Activated CD4-positive, alpha-beta T cell treated with anti-CD3 and anti-CD28 coated beads, Interleukin-2, amount 50 U/mL, for 48 hours (primary cell): ENCODE results near the gene PHF23.

ENCODE experiments used
- DNase-seq, 2 experiments: peaks; one replicate each; pipeline ENCODE4 v3.0.0-alpha.2; 2020

The PHF23 gene

DNA sequence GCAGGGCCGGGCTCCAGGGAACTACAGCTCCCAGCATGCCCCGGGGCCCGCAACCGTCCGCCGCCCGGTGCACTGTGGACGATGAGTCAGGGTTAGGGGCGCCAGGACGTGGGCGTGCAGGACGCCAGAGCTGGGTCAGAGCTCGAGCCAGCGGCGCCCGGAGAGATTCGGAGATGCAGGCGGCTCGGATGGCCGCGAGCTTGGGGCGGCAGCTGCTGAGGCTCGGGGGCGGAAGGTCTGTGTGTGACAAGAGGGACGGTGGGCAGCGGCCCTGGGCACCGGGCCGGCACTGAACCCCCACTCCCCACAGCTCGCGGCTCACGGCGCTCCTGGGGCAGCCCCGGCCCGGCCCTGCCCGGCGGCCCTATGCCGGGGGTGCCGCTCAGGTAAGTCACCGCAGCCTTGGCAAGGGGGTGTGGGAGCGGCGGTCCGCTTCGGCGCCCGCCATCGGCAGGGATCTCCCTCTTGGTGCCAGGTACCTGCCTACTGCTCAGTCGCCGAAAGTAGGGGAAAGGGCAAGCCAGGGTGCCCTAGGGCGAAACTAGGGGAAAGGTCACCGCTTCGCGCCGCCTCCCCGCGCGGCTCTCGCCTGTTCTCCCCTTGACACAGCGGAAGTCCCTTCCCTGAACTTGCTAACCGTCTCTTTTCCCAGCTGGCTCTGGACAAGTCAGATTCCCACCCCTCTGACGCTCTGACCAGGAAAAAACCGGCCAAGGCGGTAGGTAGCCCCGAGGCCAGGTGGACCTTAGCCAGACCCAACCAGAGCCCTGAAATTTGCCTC, 19.3 kb downstream of the PHF23 start, which contains the start of the genes ACADVL and DLG4:
Gene ACADVL (plus strand): TSS at position 127 of the 781 bp plus-strand sequence. CDS start 47 bp downstream, at position 174.
Gene DLG4 (minus strand): TSS at position 25 of the 781 bp plus-strand sequence.
- peak; percentile 87 to 90 for DNase-seq

DNA sequence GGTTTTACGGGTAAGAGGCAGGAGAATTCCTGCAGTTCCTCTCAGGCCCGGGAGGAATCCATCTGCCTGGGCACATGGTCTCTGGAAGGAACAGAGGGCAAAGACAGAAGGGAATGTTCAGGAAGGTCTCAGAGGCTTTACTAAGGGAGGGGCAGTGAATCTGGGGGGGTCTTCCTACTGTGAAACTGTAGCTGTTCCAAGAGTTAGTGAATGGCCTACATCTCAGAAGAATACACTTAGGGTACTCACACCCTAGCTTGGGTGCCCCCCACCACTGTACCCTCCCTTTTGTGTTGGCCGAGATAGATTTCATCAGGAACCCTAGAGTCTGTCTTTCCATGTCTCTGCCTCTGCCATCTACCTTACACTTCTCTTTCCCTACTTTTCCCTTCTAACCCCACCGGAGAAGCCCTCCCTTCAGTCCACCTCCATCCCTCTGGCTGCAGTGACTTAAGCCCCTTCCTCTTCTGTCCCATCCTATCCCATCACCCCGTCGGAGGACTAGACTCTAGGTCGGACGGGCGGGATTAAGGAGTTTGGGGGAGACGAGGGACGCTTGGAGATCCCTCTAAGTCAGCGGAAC, 19.9 kb downstream of the PHF23 start:
- no peak for DNase-seq

DNA sequence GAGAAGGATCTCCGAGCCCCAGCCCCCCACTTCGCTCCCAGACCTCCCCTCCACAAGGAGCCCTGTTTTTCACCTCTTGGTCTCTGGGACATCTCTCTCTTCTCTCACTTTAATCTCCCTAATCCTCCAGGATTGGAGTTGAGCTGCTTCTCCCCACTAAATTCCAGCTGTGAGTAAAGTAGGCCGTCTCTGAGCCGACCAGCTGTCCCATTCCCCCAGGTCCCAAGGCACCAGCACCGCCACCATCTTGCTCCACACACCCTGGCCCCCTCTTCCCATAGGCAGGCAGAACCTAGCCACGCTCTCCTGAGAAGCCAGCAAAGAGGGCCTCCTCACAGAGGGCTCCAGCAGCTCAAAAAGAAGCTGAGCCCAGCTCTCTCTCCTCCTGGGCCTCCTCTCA, 20.5 kb downstream of the PHF23 start:
- DNase-seq, result no peak

DNA sequence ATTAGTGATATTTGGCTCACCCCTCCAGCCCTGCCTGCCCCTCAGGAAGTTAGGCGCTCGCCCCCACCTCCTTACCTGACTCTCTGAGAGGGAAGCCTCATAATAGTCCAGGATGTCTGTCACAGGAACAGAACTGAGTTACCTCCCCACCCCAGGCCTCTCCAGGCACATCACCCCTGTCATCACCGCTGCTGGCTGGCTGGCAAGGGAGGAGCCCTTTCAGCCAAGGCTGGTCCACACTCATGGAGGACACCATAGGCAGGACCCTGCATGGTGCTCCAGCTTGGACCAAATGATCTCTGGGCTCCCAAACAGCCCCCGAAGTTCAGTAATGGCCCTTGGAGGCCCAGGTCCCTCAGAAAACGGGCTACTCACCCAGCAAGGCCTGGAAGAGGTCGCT, 21.1 kb downstream of the PHF23 start:
- DNase-seq, result no peak

DNA sequence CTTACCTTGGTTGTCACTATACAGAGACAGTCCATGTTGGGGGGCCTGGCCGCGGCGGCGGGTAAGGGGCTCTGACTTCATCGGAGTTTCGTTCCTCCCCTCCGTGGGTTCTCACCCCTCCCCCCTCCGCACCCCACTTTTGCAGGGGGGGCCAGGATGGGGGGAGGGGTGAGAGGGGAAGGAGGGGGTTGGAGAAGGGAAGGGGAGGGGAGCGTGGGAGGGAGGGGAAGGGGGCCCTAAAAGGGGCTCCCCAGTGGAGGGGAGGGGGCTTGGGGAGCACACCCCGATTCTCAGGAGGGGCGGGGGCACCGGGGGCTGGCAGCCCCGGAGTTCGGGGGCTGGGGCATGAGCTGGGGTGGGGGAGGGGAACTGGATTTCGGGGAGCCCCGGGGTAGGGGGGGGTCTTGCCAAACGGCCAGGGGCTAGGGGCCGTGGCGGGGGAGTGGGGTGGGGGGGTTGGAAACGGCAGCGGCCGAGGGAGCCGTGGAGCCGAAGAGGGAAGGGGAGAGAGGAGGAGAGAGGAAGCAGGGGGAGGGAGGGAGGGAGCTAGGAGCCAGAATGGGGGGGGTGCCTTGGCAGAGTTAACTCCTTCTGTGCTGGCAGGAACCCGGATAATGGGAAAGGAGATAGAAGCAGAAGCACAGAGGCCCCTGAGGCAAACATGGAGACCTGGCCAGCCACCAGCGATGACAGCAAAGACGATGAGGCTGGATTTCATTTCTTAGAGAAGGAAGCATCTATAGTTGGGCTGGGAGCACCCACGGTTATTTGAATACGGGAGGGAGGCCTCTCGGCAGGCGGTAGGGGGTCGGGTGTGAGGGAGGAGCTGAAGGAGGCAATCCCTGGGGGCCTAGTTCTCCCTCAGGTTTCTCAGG, 21.9 kb downstream of the PHF23 start:
- no peak for DNase-seq

DNA sequence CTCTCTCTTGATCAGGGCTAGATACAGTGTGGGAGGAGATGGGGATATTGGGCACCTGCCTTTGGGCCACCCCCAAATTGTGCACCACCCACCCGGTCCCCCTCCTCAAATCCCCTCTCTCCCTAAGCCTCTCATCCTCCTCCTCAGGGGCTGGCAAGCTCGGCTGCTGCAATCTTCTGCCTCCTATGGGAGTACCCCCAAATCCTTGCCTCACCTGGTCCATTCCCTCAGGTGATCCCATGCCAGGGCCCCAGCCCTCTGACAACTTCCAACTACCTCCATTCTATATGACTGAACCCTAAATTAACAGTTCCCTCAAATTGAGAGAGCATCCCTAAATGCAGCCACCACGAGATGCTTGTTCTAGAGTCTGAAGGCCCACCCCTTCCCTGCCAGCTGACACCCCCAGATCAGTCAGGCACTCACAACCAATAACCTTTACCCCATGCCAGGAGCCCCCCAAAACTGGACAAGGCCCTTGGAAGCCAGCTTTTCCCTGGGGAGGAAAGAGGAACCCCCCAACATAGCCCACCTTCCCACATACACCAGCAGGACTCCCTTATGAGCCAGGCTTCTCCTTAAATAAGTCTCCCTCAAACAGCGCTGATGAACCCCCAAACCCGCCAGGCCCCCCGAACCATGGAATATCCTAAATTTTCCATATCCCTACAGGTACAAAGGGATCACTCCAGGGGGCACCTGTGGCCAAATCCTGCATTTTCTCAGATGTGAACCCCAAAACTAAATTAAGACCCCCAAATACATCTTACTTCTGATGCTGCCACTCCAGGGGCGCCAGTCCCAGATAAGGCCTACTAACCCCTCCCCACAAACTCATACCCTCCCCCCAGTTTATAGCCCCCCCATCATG, 22.8 kb downstream of the PHF23 start:
- DNase-seq, result no peak

DNA sequence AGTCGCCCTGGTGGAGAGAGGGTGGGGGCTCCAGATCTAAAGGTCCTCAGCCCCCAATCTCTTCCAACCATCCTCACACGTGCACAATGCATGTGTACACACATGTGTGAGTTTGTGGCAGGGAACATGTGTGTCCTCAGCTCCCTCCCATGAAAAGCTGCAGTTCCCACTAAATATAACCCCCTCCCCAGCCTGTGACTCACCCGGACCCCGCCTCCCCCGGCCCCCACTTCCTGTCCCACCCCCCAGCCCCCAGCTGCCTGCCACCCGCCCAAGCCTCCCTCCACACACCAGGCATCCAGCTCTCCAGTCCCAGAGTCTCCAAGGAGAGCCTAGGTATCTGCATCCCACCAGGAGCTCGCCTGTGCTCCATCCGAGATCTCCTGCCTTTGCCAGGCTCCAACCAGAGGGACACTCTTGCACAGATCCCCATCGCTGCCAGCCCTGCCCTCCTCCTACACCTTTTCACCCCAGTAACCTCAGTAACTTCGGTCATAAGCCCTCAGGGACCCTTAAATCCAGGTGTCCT, 23.5 kb downstream of the PHF23 start:
- DNase-seq, result no peak

DNA sequence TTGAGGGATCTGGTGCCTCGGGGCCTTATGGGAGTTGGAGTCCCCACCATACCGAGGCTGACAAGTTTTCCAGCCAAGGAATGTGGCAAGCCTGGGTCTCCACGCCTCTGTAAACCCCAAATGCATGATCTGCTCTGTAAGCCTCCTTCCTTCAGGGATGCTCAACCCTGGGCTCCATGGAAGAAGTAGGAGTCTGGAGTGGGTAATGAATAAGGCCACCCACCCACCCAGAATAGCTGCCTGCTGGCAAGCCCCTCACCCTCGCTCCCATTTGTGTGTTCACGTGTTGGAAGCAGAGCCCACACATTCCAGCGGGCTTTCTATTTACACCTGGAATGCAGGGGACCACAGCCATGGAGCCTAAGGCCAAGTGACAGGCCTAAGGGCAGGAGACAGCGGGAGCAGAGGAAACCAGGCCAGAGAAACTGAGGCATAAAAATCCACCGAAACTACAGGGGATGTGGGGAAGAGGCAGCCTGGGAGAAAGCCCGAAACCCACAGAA, 24.1 kb downstream of the PHF23 start:
- no peak for DNase-seq

DNA sequence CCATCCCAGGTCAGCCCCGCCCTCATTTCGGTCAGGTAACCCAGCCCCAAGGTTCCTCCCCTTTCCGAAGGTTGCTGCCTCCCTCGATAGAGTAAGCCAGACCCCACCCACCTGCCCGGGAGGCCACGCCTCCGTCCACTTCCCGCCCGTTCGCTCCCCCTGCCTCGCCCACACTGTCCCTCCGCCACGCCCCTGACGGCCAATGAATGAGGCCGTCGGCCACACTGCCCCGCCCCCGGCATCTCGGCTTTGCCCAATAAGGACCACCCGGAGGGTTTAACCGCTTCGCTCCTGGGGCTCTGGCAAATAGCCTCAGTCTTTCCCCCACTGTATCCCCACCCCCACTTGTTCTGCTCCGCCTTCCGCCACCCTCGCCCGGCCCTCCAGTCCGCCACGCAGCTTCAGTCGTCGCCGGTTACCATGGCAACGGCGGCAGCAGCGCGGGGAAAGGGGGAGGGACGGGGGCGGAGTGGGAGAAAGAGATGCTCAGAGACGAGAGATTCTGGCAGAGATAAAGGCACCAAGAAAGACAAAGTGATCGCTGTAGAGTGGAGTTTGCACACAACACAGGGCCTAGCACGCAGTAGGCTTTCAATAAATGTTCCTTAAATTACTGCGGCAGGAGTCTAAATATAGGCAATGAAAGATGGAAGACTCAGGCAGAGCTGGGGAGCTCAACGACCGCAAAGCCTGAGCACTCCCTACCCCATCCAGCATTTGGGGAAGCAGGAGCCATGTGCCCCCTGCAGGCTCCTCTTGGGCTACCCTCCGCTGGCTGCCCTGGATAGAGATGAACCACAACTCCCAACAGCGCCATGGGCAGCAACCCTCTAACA, 24.7 kb downstream of the PHF23 start:
- DNase-seq, result peak; percentile 100

DNA sequence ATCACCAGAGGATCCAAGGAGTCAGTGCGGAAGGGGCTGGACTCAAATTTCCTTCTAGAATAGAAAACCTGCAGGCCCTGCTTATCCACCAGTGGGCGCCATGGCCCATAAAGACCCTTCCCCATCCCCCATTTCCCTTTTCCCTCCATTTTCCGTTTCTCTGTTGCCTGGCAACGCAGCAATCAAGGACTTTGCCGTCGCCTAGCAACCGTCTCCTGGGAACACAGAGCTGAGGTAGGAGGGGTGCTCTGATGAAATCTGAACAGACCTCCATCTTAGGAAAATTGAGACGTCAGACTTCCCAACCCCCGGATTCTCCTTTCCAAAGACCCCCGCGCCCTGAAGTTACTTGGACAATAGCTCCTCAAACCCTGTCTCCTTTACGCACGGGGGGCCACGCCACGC, 25.4 kb downstream of the PHF23 start:
- DNase-seq, result peak in 1 of 2 experiments; percentile 58

DNA sequence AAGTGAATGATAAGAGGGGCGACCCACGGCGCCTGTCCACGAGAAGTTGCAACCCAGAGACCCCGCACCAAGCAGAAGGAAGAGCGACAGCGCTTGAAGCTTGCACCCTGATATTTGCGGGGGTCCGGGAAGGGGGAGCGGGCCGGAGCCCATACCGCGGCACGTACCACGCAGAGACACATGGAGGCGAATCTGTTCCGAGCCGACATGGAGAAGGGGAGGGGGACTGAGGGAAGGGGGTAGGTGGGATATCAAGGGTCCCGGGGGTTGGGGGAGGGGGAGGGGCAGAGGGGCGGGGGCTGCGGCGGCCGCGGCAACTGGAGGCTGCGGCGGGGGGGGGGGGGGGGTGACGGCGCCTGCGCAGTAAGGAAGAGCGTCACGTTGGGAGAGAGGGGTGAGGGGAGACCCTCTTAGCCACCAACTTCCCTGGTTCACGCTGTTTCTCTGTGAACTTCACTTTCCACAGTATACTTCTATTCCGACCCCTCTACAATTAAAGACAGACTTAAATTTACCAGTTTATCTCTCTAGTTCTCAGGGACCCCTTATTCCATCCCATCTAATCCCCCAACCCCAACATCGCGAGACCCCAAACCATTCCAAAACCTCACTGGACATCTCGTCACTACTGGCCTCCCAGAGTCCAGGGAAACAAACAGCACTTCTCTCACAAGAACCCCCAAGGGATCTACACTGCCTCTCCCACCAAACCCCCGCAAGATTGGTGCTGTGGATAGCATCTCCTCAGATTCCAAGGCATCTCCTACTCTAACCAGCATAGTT, 27.6 kb downstream of the PHF23 start:
- DNase-seq, result no peak

DNA sequence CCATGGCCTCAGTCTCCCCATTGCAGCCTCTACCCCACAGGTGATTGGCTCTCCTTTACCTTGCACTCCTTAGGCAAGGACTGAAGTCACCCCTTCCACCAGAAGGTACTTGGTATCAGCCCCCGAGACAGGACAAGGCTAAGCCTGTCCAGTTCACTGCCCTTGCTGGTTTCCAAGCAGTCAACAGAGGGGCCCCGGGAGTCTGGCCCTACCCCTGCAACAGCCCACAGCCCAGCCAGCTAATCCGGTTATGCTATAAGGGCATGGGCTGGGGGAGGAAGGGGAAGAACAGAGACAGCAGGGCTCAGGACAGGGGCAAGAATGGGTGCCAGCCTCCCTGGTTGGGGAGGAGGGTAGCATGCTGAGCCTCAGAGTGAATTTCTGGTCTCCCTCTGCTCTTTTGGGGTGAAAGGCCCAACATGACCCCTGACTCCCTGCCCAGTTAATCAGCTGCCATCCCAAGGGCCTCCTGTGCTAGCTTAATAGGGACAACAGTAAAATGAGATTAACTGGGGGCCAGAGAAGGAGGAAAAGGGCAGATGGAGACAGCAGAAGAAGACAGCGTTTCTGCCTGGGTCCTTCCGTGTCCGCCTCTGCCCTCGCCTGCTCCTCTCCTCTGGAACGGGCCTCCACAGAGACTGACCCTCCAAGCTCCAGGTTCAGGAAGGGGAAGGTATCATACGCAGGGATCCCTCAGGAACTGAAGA, 30.4 kb downstream of the PHF23 start:
- DNase-seq, result no peak

DNA sequence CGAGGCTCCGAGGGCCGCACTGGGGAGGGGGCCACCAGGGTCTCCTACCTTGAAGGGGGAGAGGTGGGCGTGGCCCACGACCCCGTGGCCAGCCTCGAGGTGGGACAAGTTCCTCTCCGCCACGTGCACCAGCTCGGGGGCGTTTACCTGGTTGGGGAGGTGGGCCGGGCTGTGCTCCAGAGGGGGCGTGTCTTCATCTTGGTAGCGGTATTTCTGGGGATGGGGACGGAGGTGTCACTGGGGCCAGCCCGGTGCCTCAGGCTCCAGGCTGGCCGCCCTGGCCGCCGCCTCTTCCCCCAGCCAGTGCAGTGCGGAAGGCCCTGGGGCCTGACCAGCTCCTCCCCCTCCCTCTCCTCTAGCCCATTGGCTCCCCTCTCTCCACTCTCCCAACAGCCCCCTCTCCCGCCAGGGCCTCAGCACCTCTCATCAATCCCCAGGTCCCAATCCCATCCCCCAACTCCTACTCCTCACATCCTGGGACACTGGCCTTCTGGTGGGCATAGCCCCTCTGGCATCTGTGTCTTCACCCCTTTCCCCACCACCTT, 31.2 kb downstream of the PHF23 start:
- no peak for DNase-seq

DNA sequence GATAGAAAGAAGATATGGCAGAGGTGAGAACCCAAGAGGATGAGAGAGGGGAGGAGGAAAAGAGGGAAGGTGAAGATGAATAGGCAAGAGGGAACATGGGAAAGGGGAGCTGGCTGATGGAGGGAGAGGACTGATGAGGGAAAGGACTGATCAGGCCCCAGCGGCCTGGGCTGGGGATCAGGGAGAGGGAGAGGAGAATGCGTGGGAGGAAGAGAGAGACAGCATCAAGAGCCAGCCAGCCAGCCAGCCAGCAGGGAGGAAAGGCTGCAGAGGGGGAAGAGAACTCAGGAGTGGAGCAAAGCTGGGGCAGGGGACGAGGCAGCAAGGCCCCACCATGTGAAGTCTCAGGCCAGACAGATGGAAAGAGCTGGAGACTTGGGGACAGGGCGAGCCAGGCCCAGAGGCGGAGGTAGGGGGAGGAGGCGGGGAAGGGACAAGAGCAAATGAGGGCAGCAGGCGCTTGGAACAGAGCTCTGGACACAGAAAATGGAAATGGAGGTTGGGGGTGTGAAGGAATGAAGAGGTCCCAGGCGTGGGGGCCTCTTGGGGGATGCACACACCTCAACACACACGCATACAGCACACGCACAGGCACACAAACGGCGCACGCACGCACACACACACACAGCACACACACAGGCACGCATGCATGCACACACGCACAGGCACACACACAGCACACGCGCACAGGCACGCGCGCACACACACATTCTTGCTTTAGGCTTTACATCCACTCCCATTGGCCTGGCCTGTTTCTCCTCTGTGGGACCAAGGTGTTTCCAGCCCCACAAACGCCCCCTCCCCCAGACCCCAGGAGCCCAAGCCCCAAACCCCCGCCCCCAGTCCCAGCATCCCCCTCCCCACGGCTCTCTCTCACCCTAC, 31.9 kb downstream of the PHF23 start:
- no peak for DNase-seq

DNA sequence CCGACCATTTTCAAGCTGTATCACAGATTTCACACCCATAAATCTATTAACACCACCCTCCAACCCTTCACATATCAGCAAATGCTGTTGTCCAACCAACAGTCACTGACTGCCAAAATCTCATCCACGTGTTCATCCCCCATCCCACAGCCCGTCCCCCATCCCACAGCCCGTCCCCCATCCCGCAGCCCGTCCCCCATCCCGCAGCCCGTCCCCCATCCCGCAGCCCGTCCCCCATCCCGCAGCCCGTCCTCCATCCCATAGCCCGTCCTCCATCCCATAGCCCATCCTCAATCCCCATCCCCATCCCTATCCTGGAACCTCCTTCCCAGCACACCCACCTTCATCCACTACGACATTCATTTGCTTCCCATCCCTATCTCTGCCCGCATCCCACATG, 33.7 kb downstream of the PHF23 start:
- DNase-seq, result no peak

DNA sequence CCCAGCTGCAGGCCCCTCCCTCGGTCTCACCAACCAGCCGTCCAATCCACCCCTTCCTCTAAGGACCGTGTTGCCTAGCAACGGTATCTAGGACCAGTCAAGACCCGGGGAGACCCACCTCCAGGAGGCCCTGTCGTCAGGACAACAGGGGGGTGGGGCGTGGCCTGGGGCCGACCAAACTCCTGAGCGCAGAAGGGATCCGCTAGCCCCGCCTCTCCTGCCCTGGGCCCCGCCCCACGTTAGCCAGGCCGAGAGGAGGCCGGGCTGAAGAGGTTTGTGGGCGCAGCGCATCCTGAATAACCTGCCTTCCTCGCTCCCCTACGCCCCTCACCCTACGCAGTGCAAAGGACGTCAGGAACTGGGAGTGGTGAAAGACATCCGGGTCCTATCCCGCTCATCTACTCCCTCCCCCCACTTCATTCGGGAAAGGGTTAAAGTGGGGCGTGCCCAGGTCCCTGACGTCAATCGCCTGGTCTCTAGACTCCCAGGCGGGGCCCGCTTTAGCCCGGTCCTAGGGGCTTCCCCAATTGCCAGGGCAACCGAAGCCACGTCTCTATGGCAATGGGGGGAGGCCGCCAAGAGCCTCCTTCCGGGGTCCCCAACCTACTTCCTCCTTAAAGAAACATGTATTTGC, 34.3 kb downstream of the PHF23 start:
- peak; percentile 96 for DNase-seq

DNA sequence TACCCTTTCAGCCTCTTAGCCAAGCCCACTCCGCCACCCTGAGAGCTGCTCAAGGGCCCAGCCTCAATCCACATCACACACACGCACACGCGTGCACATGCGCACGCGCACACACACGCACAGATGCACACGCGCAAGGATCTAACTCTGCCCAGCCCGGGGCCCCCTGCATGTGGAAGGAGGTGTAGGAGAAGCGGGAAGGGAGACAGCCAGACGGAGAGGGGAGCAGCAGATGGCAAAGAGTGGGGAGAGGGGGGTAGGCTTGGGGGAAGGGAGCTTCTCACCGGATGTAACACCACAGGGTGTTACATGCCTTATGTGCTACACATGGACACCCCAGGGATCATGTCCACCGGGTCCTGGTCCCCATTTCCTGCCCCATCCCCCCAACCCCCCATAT, 34.9 kb downstream of the PHF23 start:
- no peak for DNase-seq

DNA sequence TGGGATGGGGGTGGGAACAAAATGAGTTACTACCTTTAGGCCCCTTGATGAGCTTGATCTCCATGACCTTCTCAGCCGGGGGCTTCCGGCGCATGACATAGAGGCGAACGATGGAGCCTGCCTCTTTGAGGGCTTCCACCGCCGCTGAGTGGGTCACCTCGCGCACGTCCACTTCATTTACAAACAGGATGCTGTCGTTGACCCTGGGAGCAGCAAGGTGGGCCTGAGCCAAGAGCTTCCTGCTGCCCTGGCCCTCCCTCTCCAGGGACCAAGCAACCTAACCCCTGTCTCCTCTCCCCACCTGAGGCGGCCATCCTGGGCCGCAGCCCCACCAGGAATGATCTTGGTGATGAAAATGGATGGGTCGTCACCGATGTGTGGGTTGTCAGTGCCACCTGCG, 35.9 kb downstream of the PHF23 start:
- DNase-seq, result no peak
